Anterior cingulate cortex (tissue), 58 donors: ENCODE data around the gene MCM7.

Source experiments
- DNase-seq, 58 donors: peaks; one replicate each; lab custom pipeline; 2025; lab: John Stamatoyannopoulos, UW

Gene MCM7

DNA sequence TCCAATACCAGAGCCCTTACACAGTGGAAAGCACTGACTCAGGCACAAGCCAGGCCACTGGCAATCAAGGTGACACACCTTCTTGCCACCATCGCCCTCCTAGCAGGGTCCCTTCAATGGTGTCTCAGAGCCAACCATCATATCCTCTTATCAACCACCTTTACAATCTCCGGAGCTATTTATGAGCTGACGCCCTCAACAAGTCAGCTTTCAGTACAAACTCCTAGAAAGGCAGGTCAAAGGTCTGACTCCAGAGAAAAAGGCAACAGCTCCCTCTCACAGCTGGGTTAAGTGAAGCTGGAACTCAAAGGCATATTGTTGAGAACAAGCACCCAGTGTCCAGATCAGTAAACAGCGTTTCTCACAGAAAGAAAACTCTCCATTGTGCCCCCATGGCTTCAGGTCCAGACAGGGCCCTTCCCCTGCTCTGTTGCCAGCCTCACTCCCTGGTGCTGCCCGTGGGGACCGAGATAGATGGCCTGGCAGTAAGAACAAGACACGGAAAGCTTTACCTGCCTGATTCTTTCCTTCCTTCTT lies 22.1 kb downstream of the MCM7 start:
- DNase-seq: peak in 40 of 58 donors; percentile 5 to 87 (median 45)

- no peak for DNase-seq
Observed at GRCh38 chr7:100077205-100077604, 24.0 kb downstream of the MCM7 start.

GRCh38 chr7:100075418-100075817 lies 25.8 kb downstream of the MCM7 start:
- DNase-seq: no peak

- no peak for DNase-seq
Observed at GRCh38 chr7:100074841-100075240, 26.4 kb downstream of the MCM7 start.

DNA sequence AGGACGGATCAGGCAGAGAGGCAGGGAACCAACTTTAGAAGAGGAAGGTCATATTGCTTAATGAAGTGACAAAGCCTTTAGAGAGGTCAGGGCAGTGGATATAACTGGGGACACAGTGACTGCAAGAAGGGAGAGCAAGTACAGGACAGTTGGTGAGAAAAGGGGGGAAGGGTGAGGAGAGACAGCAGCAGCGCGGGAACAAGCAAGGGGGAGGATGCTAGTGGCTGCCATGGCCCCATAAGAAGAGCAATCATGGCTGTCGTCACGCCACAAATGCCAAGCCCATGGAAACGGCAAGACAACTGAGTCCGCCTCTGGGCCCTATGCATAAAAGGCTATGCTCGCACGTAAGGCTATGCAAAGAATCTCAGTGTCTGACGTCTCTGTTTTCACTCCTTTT lies 28.7 kb downstream of the MCM7 start:
- DNase-seq: no peak

GRCh38 chr7:100071018-100071723 lies 30.0 kb downstream of the MCM7 start:
- DNase-seq: no peak

GRCh38 chr7:100069991-100070390 lies 31.2 kb downstream of the MCM7 start:
- no peak for DNase-seq

- DNase-seq: peak in 9 of 58 donors; percentile 1 to 31 (median 17)
Observed at GRCh38 chr7:100066953-100067352, 34.2 kb downstream of the MCM7 start.

DNA sequence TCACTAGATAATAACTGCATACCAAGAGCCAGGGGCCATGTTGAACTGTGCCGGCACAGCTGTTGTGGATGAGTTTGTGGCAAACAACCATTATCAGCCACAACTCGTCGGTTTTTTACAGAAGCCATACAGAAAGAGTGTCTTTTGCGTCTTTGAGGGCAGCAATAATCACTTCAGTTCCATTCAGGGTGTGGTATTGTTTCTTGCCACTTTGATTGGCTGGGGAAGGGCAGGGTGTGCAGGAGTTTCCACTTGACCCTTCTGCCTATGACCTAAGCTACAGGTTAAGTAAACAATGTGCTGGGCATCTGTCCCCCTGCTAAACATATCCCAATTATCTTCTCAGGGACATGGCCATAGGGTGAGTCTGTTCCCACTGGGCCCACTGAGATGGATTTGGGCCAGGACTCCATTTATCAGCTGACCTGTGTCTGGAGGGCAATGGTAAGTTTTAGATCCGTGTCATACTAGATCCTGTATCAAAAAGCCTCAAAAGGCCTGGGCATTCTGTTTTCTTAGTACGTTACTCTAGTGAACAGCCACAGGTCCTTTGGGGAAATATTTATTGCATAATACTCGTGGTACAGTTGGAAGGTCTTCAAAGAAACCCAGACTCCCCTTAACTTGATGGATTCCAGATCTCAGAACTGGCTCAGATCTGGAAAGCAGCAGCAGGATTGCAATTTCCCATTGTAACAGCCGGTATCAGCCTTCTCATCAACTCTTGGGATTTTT lies 35.6 kb downstream of the MCM7 start:
- no peak for DNase-seq

GRCh38 chr7:100064162-100064561 lies 37.0 kb downstream of the MCM7 start:
- no peak for DNase-seq

GRCh38 chr7:100063376-100063775 lies 37.8 kb downstream of the MCM7 start:
- DNase-seq: no peak

DNA sequence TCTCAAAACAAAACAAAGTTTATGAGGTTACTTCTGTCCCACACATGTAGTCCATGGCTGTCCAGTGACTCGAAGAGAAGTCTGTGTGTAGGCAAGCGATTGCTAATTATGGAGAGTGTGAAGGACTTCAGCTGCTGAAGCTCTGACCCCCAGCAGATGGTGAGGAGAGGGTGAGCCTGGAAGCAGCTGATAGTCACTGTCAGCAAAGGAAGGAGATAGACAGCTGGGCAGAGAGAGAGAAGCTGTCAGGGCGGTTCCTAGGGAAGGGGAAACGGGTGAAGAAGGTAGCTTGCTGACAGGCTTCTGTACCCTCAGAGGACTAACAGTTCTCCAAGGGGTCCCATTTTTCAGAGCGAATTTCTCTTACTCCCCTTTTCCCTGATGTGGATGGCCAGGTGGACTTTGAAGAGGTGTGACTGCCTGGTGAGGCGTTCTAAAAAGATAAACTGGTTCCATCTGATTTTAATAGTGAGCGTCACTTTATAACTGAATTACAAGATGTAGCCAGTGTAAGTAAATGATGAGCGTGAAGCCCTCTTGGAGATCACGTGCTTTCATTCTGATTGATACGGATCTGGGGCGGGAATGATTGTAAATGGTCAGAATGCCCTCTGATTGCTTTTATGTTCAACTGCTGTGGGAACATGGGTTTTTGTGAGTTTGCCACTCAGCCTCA lies 39.5 kb downstream of the MCM7 start:
- DNase-seq: no peak

DNA sequence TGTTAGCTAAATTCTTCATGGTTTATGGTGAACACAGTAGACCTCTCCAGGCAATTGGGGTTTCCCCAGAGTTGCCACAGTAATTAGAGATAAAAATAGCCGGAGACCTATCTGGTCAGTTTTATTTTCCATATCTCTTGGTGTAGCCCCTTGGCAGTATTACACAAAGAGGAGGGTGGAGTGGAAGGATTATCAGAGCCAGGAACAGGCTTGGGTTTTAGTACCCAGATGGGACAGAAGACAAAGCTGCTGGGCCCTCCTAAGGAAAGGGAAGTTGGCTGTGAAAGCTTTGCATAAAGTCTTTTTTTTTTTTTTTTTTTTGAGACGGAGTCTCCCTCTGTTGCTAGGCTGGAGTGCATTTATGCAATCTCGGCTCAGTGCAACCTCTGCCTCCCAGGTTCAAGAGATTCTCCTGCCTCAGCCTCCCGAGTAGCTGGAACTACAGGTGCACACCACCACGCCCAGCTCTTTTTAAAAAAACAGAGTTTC lies 41.9 kb downstream of the MCM7 start:
- DNase-seq: no peak

- no peak for DNase-seq
Observed at GRCh38 chr7:100057006-100057405, 44.2 kb downstream of the MCM7 start.

DNA sequence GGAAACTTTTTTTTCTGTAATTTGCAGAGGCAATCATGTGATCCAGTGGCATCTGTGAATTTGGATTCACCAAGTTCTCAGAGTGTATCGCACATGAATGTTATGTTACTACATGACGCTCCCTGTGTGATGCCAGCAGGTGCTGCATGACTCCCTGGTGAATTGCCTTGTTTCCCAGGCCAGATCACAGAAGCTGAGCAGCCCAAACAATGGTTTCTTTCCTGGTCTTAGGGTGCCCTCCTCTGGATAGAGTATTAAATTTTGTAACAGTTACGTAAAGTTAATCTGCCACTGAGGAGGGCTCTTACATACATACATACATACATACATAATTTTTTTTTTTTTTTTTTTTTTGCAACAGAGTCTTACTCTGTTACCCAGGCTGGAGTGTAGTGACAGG lies 48.0 kb downstream of the MCM7 start:
- DNase-seq: peak in 52 of 58 donors; percentile 2 to 86 (median 40)

DNA sequence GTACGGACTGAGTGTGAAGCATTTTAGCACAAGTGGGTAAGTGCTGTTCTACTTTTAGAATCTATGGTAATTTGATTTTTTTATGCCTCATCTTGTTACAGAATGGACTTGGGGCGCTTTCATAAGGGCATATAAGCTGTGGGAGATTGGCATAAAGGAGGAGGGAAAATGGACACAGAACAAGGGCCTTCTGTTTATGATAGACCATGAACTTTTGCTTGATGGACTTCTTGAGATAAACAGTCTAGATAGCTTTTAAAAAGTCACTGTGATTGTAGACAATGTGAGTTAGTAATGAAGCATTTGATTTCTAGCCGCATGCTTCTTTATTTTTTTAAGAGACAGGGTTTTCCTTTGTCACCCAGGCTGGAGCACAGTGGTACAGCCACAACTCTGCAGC lies 49.6 kb downstream of the MCM7 start:
- no peak for DNase-seq

DNA sequence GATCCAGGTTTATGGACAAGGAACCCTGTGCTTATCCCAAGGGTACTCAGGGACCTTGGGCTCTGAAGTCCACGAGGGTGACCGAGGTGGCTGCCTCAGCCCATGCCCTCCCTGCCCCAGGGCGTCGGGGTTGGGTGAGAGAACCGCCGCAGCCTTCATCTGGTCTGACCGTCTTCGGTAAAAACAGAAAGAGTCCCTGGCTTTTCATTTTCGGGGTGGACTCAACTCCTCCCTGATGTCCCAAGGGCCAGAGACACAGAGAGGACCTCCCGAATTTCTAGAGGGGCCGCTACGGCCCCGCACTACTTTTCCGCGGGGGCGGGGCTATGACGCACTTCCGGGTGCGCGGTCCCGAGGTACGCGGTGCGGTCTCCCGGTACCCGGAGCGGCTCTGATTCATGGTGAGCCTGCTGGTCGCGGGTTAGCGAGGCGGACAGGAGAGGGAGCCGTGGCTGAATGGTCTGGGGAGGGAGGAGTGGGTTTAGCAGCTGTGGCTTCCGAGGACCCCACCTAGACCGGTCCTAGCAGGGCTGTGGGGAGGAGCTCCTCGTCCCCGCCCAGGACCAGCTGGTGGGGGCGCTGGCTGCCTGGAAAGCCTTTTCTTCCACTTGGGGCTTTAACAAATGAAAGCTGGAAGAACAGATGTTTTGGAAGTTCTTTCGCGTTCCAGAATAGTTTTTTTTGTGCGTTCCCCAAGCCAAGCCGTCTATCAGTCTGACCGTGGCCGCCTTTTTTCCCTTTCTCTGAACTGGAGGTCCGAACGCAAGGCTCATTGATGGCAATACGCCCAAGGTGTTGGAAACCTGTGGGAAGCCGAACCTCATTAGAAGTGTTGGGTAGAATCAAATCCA lies 51.5 kb downstream of the MCM7 start, which contains the start of gene ZSCAN21:
Gene ZSCAN21, plus strand, starts transcription at position 334 of the 851 bp plus-strand sequence. CDS start 7,233 bp downstream, outside the sequence.
- peak; percentile 14 to 90 (median 78) for DNase-seq

DNA sequence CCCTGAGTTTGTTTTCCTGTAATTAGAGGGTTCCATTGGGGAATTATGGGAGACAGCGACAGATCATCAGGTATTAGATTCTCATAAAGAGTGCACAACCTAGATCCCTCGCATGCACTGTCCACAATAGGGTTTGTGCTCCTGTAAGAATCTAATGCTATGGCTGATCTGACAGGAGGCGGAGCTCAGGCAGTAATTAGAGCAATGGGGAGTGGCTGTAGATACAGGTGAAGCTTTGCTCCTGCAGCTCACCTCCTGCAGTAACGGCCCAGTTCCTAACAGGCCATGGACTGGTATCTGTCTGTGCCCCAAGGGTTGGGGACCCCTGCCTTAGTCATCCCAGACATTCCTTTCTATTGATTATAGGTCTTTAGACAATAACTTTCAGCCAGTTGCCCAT lies 52.5 kb downstream of the MCM7 start:
- no peak for DNase-seq

- DNase-seq: peak in 7 of 58 donors; percentile 1 to 30 (median 3)
Observed at GRCh38 chr7:100044718-100045117, 56.5 kb downstream of the MCM7 start.
